H1 (cell line): ENCODE data around the gene CMTM2. TPM values are rescaled to one million over a fixed set of nuclear protein-coding genes. Genes with fewer than 3 reads are reported as not detected.

Experiments used
- CBX5 ChIP-seq: fragments of 300-800, 300-1000 bp; sonication (generic); IDR thresholded peaks from 2 replicates; pipeline ENCODE4 v1.7.1; 2016; ENCODE audit warnings: antibody characterized with exemption, low read length, low read depth
- CHD2 ChIP-seq: IDR thresholded peaks from 2 replicates; pipeline ENCODE4 v1.6.1; 2012; ENCODE audit warnings: low read length, improper control_type of control experiment
- E2F6 ChIP-seq: IDR thresholded peaks from 2 replicates; pipeline ENCODE4 v1.6.1; 2012; ENCODE audit warnings: inconsistent platforms
- KDM4A ChIP-seq: IDR thresholded peaks from one replicate; pipeline ENCODE4 v1.7.1; 2012; ENCODE audit warnings: low read depth, mild to moderate bottlenecking, moderate library complexity, low read length, inconsistent platforms; ENCODE audit not compliant: severe bottlenecking
- SP1 ChIP-seq: IDR thresholded peaks from 2 replicates; pipeline ENCODE4 v1.6.1; 2011; ENCODE audit warnings: low read depth, low read length
- polyA plus RNA-seq, 7 experiments: library from polyadenylated mRNA; depleted of rRNA in 3 of 7; stranded (reverse) in 5 of 7; unstranded in 2 of 7; fragments of >200 nt in 5 of 7; fragments of 200-250 nt in 2 of 7; gene quantifications; 1 replicate in 5 of 7; 2 replicates in 1 of 7; 4 replicates in 1 of 7; pipeline versions ENCODE4 v1.2.1 to v1.2.3, GENCODE V29; 2011 to 2013; ENCODE audit warnings: missing spikeins in 2 of 7, mixed read lengths in 2 of 7
- total RNA-seq: library from RNA; stranded (reverse); fragmentation: NEBNext Ultra II Directional; extraction: Animal tissue kit (Norgen Biotek cat#: 25700); gene quantifications from 2 replicates; pipeline ENCODE4 v1.2.1, GENCODE V29; 2021

CMTM2 gene
- total and polyA plus RNA-seq, 2 of the 8 experiments (the other 6 are each of a cell fraction or from before 2014, with no cell fraction given) = not detected

- no peak for TF ChIP-seq E2F6
- no peak for TF ChIP-seq CHD2
- TF ChIP-seq SP1 = no peak
- no peak for TF ChIP-seq KDM4A
- TF ChIP-seq CBX5 = no peak
- TF ChIP-seq, all 59 proteins: peak for 0
Observed at GRCh38 chr16:66617728-66618127, 38.5 kb downstream of the CMTM2 start (continued).
